Mesenchymal stem cell (in vitro differentiated cells and primary cell): ENCODE data around the gene MIA.
"Not testable (repeated sequence)": the region's sequence is repeated elsewhere in the genome, so short reads cannot be mapped to it uniquely, and the experiment has no call there.

Experiments used
- DNase-seq: peaks from one replicate; pipeline ENCODE4 v3.0.0-alpha.2; 2013
- H2AFZ ChIP-seq: one replicate; pipeline ENCODE4 v1.6.1; 2013; ENCODE audit warnings: low read depth, mild to moderate bottlenecking, control low read depth, inconsistent platforms, low read length, moderate library complexity
- H2AK5ac ChIP-seq: 2 replicates; pipeline ENCODE4 v1.6.1; 2013; ENCODE audit warnings: low read length, moderate library complexity, mild to moderate bottlenecking, inconsistent platforms; ENCODE audit not compliant: severe bottlenecking
- H2BK120ac ChIP-seq: one replicate; pipeline ENCODE4 v1.6.1; 2013; ENCODE audit warnings: low read depth, mild to moderate bottlenecking, inconsistent platforms, low read length, moderate library complexity
- H2BK12ac ChIP-seq, 2 experiments: one replicate each; pipeline ENCODE4 v1.6.1; 2013; ENCODE audit warnings: inconsistent platforms in 2 of 2, low read length in 2 of 2, mild to moderate bottlenecking in 2 of 2, moderate library complexity in 2 of 2, control low read depth in 1 of 2
- H2BK15ac ChIP-seq: one replicate; pipeline ENCODE4 v1.6.1; 2013; ENCODE audit warnings: mild to moderate bottlenecking, low read depth, inconsistent platforms; ENCODE audit not compliant: poor library complexity, severe bottlenecking
- H2BK5ac ChIP-seq: 2 replicates; pipeline ENCODE4 v1.6.1; 2013; ENCODE audit warnings: low read depth, mild to moderate bottlenecking, low read length, control low read depth, inconsistent platforms; ENCODE audit not compliant: poor library complexity, severe bottlenecking
- H3K14ac ChIP-seq, 2 experiments: one replicate each; pipeline ENCODE4 v1.6.1; 2013; ENCODE audit warnings: inconsistent platforms in 2 of 2, low read length in 2 of 2, control low read depth in 1 of 2, mild to moderate bottlenecking in 1 of 2, moderate library complexity in 1 of 2
- H3K18ac ChIP-seq, 2 experiments: one replicate each; pipeline ENCODE4 v1.6.1; 2013; ENCODE audit warnings: inconsistent platforms in 2 of 2, low read length in 2 of 2, control low read depth in 1 of 2, low read depth in 1 of 2, mild to moderate bottlenecking in 1 of 2
- H3K23ac ChIP-seq, 2 experiments: one replicate each; pipeline ENCODE4 v1.6.1; 2013; ENCODE audit warnings: inconsistent platforms in 2 of 2, low read length in 2 of 2, mild to moderate bottlenecking in 2 of 2, moderate library complexity in 2 of 2, control low read depth in 1 of 2
- H3K27ac ChIP-seq: 2 replicates; pipeline ENCODE4 v1.5.1; 2013; ENCODE audit warnings: mild to moderate bottlenecking, moderate library complexity, low read length, control low read depth, inconsistent platforms; ENCODE audit not compliant: poor library complexity, severe bottlenecking
- H3K27me3 ChIP-seq, 2 experiments: 2 replicates each; pipeline versions ENCODE4 v1.6.1 to v1.7.0; 2013; ENCODE audit warnings: low read length in 2 of 2, mild to moderate bottlenecking in 2 of 2, moderate library complexity in 2 of 2, control low read depth in 1 of 2, inconsistent platforms in 1 of 2; ENCODE audit not compliant: control insufficient read depth in 1 of 2, insufficient read depth in 1 of 2
- H3K36me3 ChIP-seq, 2 experiments: 2 replicates each; pipeline versions ENCODE4 v1.6.1 to v1.7.0; 2013; ENCODE audit warnings: low read length in 2 of 2, control low read depth in 1 of 2, inconsistent platforms in 1 of 2, low read depth in 1 of 2, mild to moderate bottlenecking in 1 of 2; ENCODE audit not compliant: insufficient read depth in 2 of 2, control insufficient read depth in 1 of 2
- H3K4ac ChIP-seq, 2 experiments: one replicate each; pipeline ENCODE4 v1.6.1; 2013; ENCODE audit warnings: inconsistent platforms in 2 of 2, low read length in 2 of 2, mild to moderate bottlenecking in 2 of 2, moderate library complexity in 2 of 2, control low read depth in 1 of 2, low read depth in 1 of 2
- H3K4me1 ChIP-seq: 2 replicates; pipeline ENCODE4 v1.6.1; 2013; ENCODE audit warnings: low read depth, low read length, control low read depth; ENCODE audit not compliant: control insufficient read depth, insufficient read depth
- H3K4me2 ChIP-seq: 2 replicates; pipeline ENCODE4 v1.6.1; 2013; ENCODE audit warnings: low read length, mild to moderate bottlenecking, inconsistent platforms; ENCODE audit not compliant: poor library complexity, severe bottlenecking
- H3K4me3 ChIP-seq, 2 experiments: 2 replicates each; pipeline versions ENCODE4 v1.5.1 to v1.7.0; 2013; ENCODE audit warnings: low read length in 2 of 2, mild to moderate bottlenecking in 2 of 2, control low read depth in 1 of 2, low read depth in 1 of 2; ENCODE audit not compliant: insufficient read depth in 1 of 2
- H3K79me1 ChIP-seq: replicated peaks from 2 replicates; pipeline ENCODE4 v1.6.1; 2013; ENCODE audit warnings: mild to moderate bottlenecking, control low read depth, low read length, inconsistent platforms; ENCODE audit not compliant: poor library complexity, severe bottlenecking
- H3K9ac ChIP-seq: 2 replicates; pipeline ENCODE4 v1.7.0; 2013; ENCODE audit warnings: mild to moderate bottlenecking, low read length, moderate library complexity
- H3K9me3 ChIP-seq: 2 replicates; pipeline ENCODE4 v1.7.0; 2013; ENCODE audit warnings: mild to moderate bottlenecking, low read length; ENCODE audit not compliant: control insufficient read depth
- H4K8ac ChIP-seq: one replicate; pipeline ENCODE4 v1.6.1; 2013; ENCODE audit warnings: inconsistent platforms, mild to moderate bottlenecking, low read length, moderate library complexity
- H4K91ac ChIP-seq: one replicate; pipeline ENCODE4 v1.6.1; 2013; ENCODE audit warnings: mild to moderate bottlenecking, low read length, inconsistent platforms
- WGBS: methylation state at CpG from one replicate; pipeline ENCODE4 v1.1.7; 2013; ENCODE audit warnings: mixed read lengths; 5-methylcytosine and 5-hydroxymethylcytosine counted together

MIA gene

GRCh38 chr19:40818480-40819399 lies 43.4 kb downstream of the MIA start:
- WGBS: 73% methylated on average over 12 of the region's 36 CpGs
- H2AK5ac ChIP-seq: not testable (repeated sequence)

DNA sequence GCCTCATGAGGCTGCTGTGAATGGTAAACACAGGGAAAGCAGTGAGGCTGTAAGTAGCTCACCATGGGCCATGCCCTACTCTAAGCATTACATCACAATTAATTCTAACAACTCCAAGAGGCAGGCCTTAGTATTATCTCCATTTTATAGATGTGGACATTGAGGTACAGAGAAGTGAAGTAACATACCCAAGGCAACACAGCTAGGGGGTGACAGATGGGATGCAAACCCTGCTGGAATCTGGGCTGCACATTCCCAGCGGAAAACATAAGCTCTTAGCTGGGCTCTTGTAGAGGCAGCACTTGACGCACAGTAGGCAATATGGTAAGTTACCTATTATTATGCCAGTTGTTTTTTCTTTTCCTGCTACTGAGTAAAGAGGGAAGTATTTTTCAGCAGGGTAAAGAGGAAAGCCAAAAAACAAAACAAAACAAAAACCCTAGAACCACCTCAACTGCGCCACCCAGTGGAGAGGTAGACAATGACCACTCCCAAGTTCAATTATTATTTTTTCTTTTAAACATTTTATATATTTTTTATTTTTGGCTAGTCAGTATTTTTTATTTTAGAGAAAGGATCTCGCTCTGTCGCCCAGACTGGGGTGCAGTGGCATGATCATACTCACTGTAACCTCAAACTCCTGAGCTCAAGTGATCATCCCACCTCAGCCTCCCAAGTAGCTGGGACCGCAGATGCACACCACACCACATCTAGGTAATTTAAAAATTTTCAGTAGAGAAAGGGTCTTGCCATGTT lies 44.3 kb downstream of the MIA start:
- not testable (repeated sequence) for H2BK120ac ChIP-seq, H4K8ac ChIP-seq, H4K91ac ChIP-seq, H3K4me3 ChIP-seq, H2AK5ac ChIP-seq, H3K27me3 ChIP-seq, H3K23ac ChIP-seq, H3K4me2 ChIP-seq, H3K18ac ChIP-seq, H3K9me3 ChIP-seq, H3K27ac ChIP-seq, H3K14ac ChIP-seq, H3K79me1 ChIP-seq, H2AFZ ChIP-seq, H3K4ac ChIP-seq, H2BK12ac ChIP-seq, H3K36me3 ChIP-seq, H2BK5ac ChIP-seq, H3K9ac ChIP-seq, H2BK15ac ChIP-seq
- WGBS: 100% methylated on average over 2 of the region's 6 CpGs
- peak; percentile 47 for DNase-seq
- H3K4me1 ChIP-seq: peaks cover 14% of the 10 kb centered on the region

More at GRCh38 chr19:40818480-40819399, 43.4 kb downstream of the MIA start:
- H2AFZ ChIP-seq, H2BK5ac ChIP-seq, H2BK15ac ChIP-seq, H3K4ac ChIP-seq, H3K27ac ChIP-seq, H2BK120ac ChIP-seq, H3K9me3 ChIP-seq, H3K36me3 ChIP-seq, H3K79me1 ChIP-seq: not testable (repeated sequence)
- H3K4me2 ChIP-seq: peak overlapping the region; percentile 74
- H2BK12ac ChIP-seq: peak overlapping the region in 1 of 2 experiments; percentile 71
- peaks cover 14% of the 10 kb centered on the region for H3K4me1 ChIP-seq
- H3K4me3 ChIP-seq: peak overlapping the region; percentile 44 to 71
- H3K14ac ChIP-seq: peak overlapping the region in 1 of 2 experiments; percentile 36
- H3K23ac ChIP-seq: peak overlapping the region in 1 of 2 experiments; percentile 60
- DNase-seq: peak; percentile 82
- peak overlapping the region; percentile 83 for H4K91ac ChIP-seq
- peak overlapping the region; percentile 54 for H3K9ac ChIP-seq
- H4K8ac ChIP-seq: peak overlapping the region; percentile 60
- H3K18ac ChIP-seq: peak overlapping the region; percentile 67 to 92
- peaks cover 0 to 12% of the 10 kb centered on the region in 2 experiments for H3K27me3 ChIP-seq

DNA sequence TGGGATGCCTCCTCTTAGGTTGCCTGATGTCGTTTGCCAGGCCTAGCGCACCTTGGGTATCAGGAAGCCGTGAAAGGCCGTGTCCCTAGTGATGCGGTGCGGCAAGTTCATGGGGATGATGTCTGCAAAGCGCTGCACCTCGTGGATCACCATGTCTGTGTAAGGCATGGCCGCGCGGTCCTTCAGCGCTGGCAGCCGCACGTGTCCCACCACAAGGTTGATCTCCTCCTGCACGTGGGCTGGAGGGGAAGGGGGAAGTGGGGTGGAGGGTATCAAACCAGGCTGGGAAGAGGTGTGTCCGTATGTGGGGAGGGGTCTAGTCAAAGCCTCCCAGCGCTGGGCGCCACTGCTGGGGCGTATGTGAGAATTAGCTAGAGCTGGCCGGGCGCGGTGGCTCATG lies 46.8 kb downstream of the MIA start:
- Histone ChIP-seq H2AK5ac (no peak overlapping the region), H2AFZ (no peak overlapping the region), H3K79me1 (no peaks in the 10 kb centered on the region), H3K4ac (peak overlapping the region in 1 of 2 experiments; percentile 8), H4K8ac (no peak overlapping the region), H2BK5ac (no peak overlapping the region), H3K4me2 (no peak overlapping the region), H3K36me3 (peaks cover 7% of the 10 kb centered on the region in 2 experiments), H3K23ac (no peak overlapping the region), H3K18ac (peak overlapping the region; percentile 46 to 71), H2BK120ac (peak overlapping the region; percentile 69), H3K14ac (peak overlapping the region in 1 of 2 experiments; percentile 85), H3K4me1 (peaks cover 14% of the 10 kb centered on the region), H3K9me3 (no peaks in the 10 kb centered on the region), H4K91ac (peak overlapping the region; percentile 71), H3K4me3 (no peak overlapping the region), H3K27ac (no peak overlapping the region), H2BK15ac (peak overlapping the region; percentile 29), H3K27me3 (no peaks in the 10 kb centered on the region), H2BK12ac (peak overlapping the region; percentile 69 to 75), H3K9ac (no peak overlapping the region)
- 92% methylated on average over 22 of the region's 22 CpGs for WGBS
- no peak for DNase-seq
